Right lobe of liver (tissue), 6 donors: Measurements from ENCODE around the gene PFKFB4. TPM values are rescaled to one million over a fixed set of nuclear protein-coding genes. Genes with fewer than 3 reads are reported as not detected.
A peak's percentile ranks its signal among the peaks of the same experiment; 100 is the strongest.
"Not testable (repeated sequence)": the region's sequence is repeated elsewhere in the genome, so short reads cannot be mapped to it uniquely, and the experiment has no call there.

Experiments used
- ATAC-seq, 4 donors: fragments of 200-7000 bp; cut with Tn5 transposase; one replicate each; pipeline ENCODE4 v1.9.1; 2020; ENCODE audit warnings: mild to moderate bottlenecking in 4 of 4, moderate library complexity in 4 of 4
- DNase-seq, 3 donors: peaks; one replicate each; pipeline ENCODE4 v3.0.0-alpha.2; 2020
- H3K27ac ChIP-seq, 3 donors: fragments of 200-600 bp; one replicate each; pipeline ENCODE4 v1.8.0; 2022
- H3K27me3 ChIP-seq, 2 donors: fragments of 200-600 bp; one replicate each; pipeline ENCODE4 v1.8.0; 2022
- H3K36me3 ChIP-seq, 4 donors: fragments of 200-600 bp; sonication (generic) in 1 of 4; one replicate each; pipeline versions ENCODE4 v1.5.1 to v1.8.0; 2017 to 2022; ENCODE audit warnings: control low read depth in 1 of 4
- H3K4me1 ChIP-seq, 4 donors: fragments of 200-600 bp; sonication (generic) in 1 of 4; one replicate each; pipeline versions ENCODE4 v1.5.1 to v1.8.0; 2017 to 2022; ENCODE audit warnings: control low read depth in 1 of 4
- H3K4me3 ChIP-seq, 3 donors: fragments of 200-600 bp; one replicate each; pipeline ENCODE4 v1.8.0; 2022
- H3K9me3 ChIP-seq, 4 donors: fragments of 200-600 bp; sonication (generic) in 1 of 4; one replicate each; pipeline versions ENCODE4 v1.5.1 to v1.8.0; 2017 to 2022; ENCODE audit warnings: control low read depth in 1 of 4
- POLR2A ChIP-seq: fragments of 450-650 bp; IDR thresholded peaks from one replicate; pipeline ENCODE4 v1.6.1; 2017; ENCODE audit warnings: antibody characterized with exemption, mild to moderate bottlenecking
- WGBS: methylation state at CpG from one replicate; pipeline ENCODE4 v1.1.6; 2018; ENCODE audit warnings: low coverage, low lambda C conversion rate; ENCODE audit not compliant: insufficient coverage; ENCODE audit errors: missing lambda C conversion rate; 5-methylcytosine and 5-hydroxymethylcytosine counted together
- intact Hi-C, 2 donors: fragments of 100-400 bp; cut with DNase I; formaldehyde crosslinking; loops; one replicate each; pipeline versions ENCODE4 v1.11.2 to v1.14.1; 2022
- total RNA-seq, 6 experiments: library from RNA; depleted of rRNA in 2 of 6; stranded (reverse); fragments of >200 nt in 2 of 6; fragmentation: NEBNext Ultra II Directional in 3 of 6; extraction: Animal tissue kit (Norgen Biotek cat#: 25700) in 3 of 6; gene quantifications; one replicate each; pipeline versions ENCODE4 v1.1.0 to v1.2.4, GENCODE V29; 2016 to 2023
- TF ChIP-seq, protein P1 (sequence below), 4 donors: fragments of 200-600 bp in 3 of 4; fragments of 450-650 bp in 1 of 4; IDR thresholded peaks; one replicate each; pipeline versions ENCODE4 v1.5.1 to v1.8.0; 2016 to 2022; ENCODE audit warnings: antibody characterized with exemption in 4 of 4, mild to moderate bottlenecking in 2 of 4
- donor health status: DM: no; HTN: yes; CAD: no.
- donor health status: DM: no; HTN: no; CAD: no.
- donor health status: DM: no; HTN: no; CAD: no.
- donor health status: DM: no; HTN: yes; CAD: no.
- donor health status: DM: no; HTN: yes; CAD: no.

The PFKFB4 gene
- total RNA-seq, 6 experiments from 2014 or later: 0.59 to 10.8 (median 1.4) TPM

GRCh38 chr3:48535578-48535977, 21.0 kb downstream of the PFKFB4 start:
- no peak for DNase-seq
- no peak for TF ChIP-seq POLR2A
- TF ChIP-seq, protein P1, sequence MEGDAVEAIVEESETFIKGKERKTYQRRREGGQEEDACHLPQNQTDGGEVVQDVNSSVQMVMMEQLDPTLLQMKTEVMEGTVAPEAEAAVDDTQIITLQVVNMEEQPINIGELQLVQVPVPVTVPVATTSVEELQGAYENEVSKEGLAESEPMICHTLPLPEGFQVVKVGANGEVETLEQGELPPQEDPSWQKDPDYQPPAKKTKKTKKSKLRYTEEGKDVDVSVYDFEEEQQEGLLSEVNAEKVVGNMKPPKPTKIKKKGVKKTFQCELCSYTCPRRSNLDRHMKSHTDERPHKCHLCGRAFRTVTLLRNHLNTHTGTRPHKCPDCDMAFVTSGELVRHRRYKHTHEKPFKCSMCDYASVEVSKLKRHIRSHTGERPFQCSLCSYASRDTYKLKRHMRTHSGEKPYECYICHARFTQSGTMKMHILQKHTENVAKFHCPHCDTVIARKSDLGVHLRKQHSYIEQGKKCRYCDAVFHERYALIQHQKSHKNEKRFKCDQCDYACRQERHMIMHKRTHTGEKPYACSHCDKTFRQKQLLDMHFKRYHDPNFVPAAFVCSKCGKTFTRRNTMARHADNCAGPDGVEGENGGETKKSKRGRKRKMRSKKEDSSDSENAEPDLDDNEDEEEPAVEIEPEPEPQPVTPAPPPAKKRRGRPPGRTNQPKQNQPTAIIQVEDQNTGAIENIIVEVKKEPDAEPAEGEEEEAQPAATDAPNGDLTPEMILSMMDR (IDR thresholded peaks at IDR 0.05): no peak
- no CpG with 5 or more reads among the region's 4 CpGs for WGBS
- intact Hi-C loops: no loop called here
- no peaks in the 10 kb centered on the region for H3K9me3 ChIP-seq
- no peaks in the 10 kb centered on the region for H3K27me3 ChIP-seq
- peak in 1 of 4 donors; percentile 8 for ATAC-seq
- no peak overlapping the region for H3K27ac ChIP-seq
- no peak overlapping the region for H3K4me3 ChIP-seq
- H3K4me1 ChIP-seq: no peaks in the 10 kb centered on the region
- H3K36me3 ChIP-seq: no peaks in the 10 kb centered on the region

DNA sequence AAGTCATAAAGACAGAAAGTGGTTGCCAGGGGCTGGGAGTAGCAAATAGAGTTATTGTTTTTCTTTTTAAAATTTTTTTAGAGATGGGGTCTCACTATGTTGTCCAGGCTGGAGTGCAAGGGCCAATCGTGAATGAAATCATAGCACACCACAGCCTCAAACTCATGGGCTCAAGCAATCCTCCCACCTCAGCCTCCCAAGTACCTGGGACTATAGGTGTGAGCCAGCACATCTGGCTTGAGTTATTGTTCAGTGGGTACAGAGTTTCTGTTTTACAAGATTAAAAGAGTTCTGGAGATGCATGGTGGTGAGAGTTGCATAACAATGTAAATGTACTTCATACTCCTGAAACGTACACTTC, 23.6 kb downstream of the PFKFB4 start:
- intact Hi-C loops: no loop called here
- no peak overlapping the region for H3K27ac ChIP-seq
- ATAC-seq (no peak), DNase-seq (no peak)
- H3K9me3 ChIP-seq: no peaks in the 10 kb centered on the region
- H3K36me3 ChIP-seq: no peaks in the 10 kb centered on the region
- TF ChIP-seq, protein P1 (IDR thresholded peaks at IDR 0.05): no peak
- no peak for TF ChIP-seq POLR2A
- no peak overlapping the region for H3K4me3 ChIP-seq
- no peaks in the 10 kb centered on the region for H3K4me1 ChIP-seq
- no peaks in the 10 kb centered on the region for H3K27me3 ChIP-seq
- 69% methylated on average over 2 of the region's 2 CpGs for WGBS

GRCh38 chr3:48532271-48532976, 24.2 kb downstream of the PFKFB4 start:
- H3K9me3 ChIP-seq: no peaks in the 10 kb centered on the region
- ATAC-seq (peak in 2 of 4 donors; percentile 14 to 37), DNase-seq (no peak)
- TF ChIP-seq, protein P1 (IDR thresholded peaks at IDR 0.05): no peak
- no peak for TF ChIP-seq POLR2A
- H3K27ac ChIP-seq: peak overlapping the region in 1 of 3 donors; percentile 8
- WGBS: 83% methylated on average over 6 of the region's 6 CpGs
- no peaks in the 10 kb centered on the region for H3K4me1 ChIP-seq
- intact Hi-C loops: no loop called here
- H3K27me3 ChIP-seq: no peaks in the 10 kb centered on the region
- H3K36me3 ChIP-seq: no peaks in the 10 kb centered on the region
- no peak overlapping the region for H3K4me3 ChIP-seq

GRCh38 chr3:48530701-48531100, 25.9 kb downstream of the PFKFB4 start:
- H3K9me3 ChIP-seq, intact Hi-C loops, H3K4me3 ChIP-seq, H3K4me1 ChIP-seq, H3K27me3 ChIP-seq, DNase-seq, H3K36me3 ChIP-seq, ATAC-seq, H3K27ac ChIP-seq: not testable (repeated sequence)
- WGBS: 92% methylated on average over 4 of the region's 4 CpGs

GRCh38 chr3:48528754-48529153, 27.8 kb downstream of the PFKFB4 start:
- intact Hi-C loops: no loop called here
- TF ChIP-seq POLR2A: no peak
- Histone ChIP-seq H3K36me3 (no peaks in the 10 kb centered on the region), H3K27ac (no peak overlapping the region), H3K9me3 (no peaks in the 10 kb centered on the region), H3K27me3 (no peaks in the 10 kb centered on the region), H3K4me3 (no peak overlapping the region), H3K4me1 (no peaks in the 10 kb centered on the region)
- DNase-seq: no peak
- ATAC-seq: peak; percentile 33 to 44 (median 40)
- WGBS: 25% methylated on average over 1 of the region's 3 CpGs
